HG02588 (cell line): Measurements from ENCODE around the gene NCKIPSD.

Experiments
- ATAC-seq: cut with Tn5 transposase; IDR thresholded peaks from one replicate; pipeline ENCODE4 v1.9.1; 2021; ENCODE audit warnings: mild to moderate bottlenecking, moderate library complexity; ENCODE audit not compliant: unreplicated experiment

Gene NCKIPSD

GRCh38 chr3:48679411-48680391 is 6.0 kb downstream of the NCKIPSD start:
- ATAC-seq = no peak

- ATAC-seq = no peak
Measured at GRCh38 chr3:48678566-48679380, 6.9 kb downstream of the NCKIPSD start.

GRCh38 chr3:48678056-48678455 is 7.7 kb downstream of the NCKIPSD start:
- no peak for ATAC-seq

- ATAC-seq = no peak
Measured at GRCh38 chr3:48674505-48674904, 11.2 kb downstream of the NCKIPSD start.

- ATAC-seq = no peak
Measured at GRCh38 chr3:48672522-48672921, 13.2 kb downstream of the NCKIPSD start.

GRCh38 chr3:48664929-48665328 is 20.8 kb downstream of the NCKIPSD start:
- no peak for ATAC-seq

GRCh38 chr3:48664313-48664644 is 21.4 kb downstream of the NCKIPSD start:
- ATAC-seq = no peak

- ATAC-seq = peak; percentile 88
Measured at GRCh38 chr3:48663489-48664312, 22.0 kb downstream of the NCKIPSD start.

- ATAC-seq = no peak
Measured at GRCh38 chr3:48662753-48663488, 22.8 kb downstream of the NCKIPSD start, which contains the start of gene CELSR3. TSS of gene CELSR3 (minus strand) at chr3:48662886. CDS start at chr3:48662634, 252 bp downstream.

- no peak for ATAC-seq
Measured at GRCh38 chr3:48662145-48662752, 23.5 kb downstream of the NCKIPSD start.

- no peak for ATAC-seq
Measured at GRCh38 chr3:48661501-48662144, 24.1 kb downstream of the NCKIPSD start.

- no peak for ATAC-seq
Measured at GRCh38 chr3:48660800-48661400, 24.8 kb downstream of the NCKIPSD start.

- ATAC-seq = no peak
Measured at GRCh38 chr3:48656841-48657281, 28.9 kb downstream of the NCKIPSD start.

GRCh38 chr3:48656061-48656840 is 29.5 kb downstream of the NCKIPSD start:
- peak; percentile 48 for ATAC-seq

GRCh38 chr3:48655606-48656005 is 30.1 kb downstream of the NCKIPSD start:
- no peak for ATAC-seq

GRCh38 chr3:48655063-48655462 is 30.7 kb downstream of the NCKIPSD start:
- no peak for ATAC-seq

GRCh38 chr3:48652923-48653715 is 32.6 kb downstream of the NCKIPSD start:
- no peak for ATAC-seq
